ENCODE data around the gene KCNJ9. TPM values are rescaled to one million over a fixed set of nuclear protein-coding genes. Genes with fewer than 3 reads are reported as not detected.
A peak's percentile ranks its signal among the peaks of the same experiment; 100 is the strongest.

The KCNJ9 gene
- polyA plus RNA-seq, 1 donor, result 0.12 TPM

DNA sequence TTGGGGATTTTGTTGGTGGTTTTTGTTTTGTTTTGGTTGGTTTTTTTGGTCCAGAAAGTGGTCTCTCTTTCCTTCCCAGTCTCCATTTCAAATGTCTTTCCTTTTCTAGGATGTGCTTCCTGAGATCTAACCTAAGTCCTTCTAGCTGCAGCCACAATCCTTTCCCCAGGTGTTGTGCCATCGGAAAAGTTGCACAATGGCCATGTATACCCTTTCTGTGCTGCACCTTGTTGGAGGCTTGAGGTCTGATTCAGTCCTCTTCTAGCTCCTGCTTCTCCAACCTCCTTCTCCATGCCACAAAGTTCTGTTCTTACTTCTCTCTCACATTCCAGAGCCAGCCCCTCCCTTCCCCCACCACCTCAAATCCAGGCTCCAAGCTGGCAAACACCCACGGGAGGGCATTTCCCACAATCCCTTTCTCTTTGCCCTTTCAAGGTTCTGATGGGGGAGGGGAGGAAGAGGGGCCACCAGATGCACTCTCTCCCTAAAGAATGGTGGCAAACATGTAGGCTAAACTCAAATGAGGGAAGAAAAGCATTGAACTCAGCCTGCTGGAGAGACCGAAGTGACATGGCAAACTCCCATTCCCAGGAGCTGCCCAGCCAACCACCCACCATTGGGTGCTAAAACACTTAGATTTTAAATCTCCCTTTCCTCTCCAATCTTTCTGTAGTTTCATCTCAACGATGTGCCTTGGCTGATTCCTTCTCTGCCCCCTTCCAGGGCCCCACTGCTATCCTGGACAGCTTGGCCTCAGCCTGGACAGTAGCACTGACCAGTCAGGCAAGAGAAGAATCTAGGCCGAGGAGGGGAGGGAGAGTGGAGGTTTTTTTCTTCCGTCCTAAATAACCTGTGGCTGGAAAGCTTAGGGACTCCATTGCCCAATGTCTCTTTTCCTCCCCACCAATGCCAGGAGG, 14.3 kb upstream of the KCNJ9 start:
- no peak for DNase-seq

DNA sequence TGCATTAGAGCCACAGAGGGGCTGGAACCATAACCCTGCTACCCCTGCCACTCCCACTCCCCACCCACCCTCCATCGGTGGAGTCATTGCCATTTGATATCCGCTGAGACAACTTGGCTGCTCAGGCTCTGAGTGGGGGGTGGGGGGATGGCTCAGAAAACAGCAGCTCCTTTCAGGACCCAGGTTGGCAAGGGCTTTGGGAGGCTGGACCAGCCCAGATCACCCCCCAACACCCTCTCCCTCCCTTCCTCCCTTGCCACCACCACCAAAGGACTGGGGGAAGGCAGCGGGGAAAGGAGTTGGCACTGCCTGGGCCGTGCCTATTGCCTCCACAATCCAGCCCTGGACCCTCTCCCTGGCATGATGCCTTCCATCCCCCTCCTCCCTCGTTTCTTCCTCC, 13.1 kb upstream of the KCNJ9 start:
- DNase-seq, result no peak

DNA sequence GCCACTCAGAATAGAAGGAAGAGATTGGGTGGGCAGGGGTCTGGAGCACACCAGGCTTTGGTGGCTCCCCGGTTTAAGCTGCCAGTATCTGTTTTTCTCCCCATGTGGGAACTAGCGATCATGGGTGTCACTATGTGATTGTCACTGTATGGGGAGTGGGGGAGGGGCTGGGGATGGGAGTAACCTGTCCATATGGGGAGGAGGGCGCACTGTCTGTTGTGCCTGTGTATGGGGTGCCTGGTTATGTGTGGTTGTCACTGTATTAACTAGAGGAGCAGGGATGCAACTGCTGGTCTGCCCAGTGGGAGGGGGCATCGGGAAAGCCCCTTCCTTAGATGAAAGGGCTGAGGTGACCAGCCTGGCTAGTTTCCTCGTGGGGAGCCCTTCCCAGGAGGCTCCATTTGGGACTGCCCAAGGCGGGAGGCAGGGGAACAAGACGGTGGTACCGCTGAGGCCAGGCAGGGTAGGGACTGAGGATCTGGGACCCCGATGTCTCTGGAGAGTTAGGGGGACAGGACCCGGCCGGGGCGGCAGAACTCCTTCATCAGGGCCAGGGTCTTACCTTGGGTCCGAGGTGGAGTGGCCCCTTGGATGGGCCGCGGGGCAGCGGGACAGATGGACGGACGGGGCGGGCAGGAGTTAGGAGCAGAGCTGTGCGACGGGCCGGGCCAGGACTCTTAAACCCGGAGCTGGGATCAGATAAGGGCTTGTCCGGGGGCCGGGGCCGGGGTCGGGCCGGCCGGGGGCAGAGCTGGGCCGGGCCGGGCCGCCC, 11.7 kb upstream of the KCNJ9 start, which contains the start of gene KCNJ10:
Gene KCNJ10, minus strand, starts transcription at position 701 of the 772 bp plus-strand sequence. CDS start 27,628 bp downstream, outside the sequence.
- DNase-seq, result no peak

DNA sequence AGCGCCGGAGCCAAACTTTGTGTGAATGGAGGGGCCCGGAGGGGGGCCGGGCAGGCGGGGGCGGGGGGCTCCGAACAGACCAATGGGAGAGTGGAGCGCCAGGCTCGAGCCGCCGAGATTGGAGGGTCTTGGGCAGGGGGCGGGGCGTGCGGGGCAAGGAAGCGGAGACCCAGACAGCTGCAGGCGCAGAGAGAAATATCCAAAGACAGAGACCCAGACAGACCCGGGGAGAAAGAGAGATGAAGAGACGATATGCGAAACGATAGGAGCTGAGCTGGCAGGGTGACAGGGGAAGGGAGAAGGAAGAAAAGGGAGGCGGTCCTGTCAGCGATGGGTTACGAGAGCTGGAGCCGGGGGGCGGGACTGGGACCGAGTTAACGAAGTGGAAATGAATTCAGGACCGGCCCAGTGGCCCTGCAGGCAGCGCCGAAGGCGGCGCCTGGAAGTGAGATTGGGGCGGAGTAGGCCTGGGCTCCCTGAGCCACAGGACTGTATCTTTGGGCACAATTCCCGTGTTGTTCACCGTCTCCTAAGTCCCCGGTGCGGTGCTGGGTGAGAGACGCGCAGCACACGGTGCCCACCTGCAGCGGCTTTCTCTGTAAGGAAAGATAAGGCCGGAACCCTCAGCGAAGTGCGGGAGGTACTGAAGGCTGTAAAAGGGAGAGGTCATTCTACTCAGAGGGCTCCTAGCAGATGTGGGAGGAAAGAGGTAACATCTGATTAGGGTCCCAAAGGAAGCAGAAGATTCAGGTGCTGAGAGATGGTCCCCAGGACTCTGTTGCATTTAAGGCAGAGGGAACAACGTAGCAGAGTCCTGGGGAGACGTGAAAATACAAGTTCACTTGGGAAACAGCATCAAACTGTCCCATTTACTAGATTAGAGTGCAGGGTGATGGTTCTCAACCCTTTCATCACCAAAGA, 10.8 kb upstream of the KCNJ9 start:
- peak; percentile 61 for DNase-seq

DNA sequence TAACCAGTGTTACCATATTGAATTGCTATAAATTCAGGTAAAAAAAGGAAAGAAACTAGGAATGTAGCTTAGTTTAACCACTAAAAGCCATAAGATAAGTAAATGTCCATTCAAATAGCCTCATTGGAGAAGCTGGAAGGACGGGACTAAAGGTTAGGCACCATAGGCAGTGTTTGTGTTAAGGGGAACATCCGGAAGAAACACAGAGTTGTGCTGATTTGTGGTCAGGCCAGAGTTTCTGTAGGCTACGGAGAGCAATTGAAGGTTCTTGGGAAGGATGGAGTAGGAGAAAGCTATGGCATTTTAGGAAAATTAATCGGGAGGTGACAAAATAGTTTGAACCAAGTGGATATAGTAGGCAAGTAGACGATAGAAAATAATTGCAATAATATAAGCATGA, 10.0 kb upstream of the KCNJ9 start:
- no peak for DNase-seq

DNA sequence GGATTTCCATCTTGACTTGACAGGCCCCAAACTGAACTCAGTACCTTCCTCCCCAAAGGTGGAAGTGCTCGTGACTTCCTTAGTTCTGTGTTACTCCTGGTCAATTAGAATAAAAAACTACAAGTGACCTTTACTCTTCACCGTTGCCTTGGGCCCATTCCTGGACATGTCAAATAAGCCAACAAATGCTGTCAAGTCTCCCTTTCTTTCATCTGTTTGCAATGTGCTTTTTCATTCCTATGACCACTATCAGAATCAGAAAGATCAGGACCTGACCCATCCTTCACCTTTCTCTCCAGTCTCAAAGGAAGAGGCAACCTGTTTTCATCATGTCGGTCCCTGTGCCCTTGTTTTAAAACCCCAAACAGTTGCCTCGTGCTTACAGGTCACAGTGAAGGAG, 6.5 kb upstream of the KCNJ9 start:
- DNase-seq, result no peak

DNA sequence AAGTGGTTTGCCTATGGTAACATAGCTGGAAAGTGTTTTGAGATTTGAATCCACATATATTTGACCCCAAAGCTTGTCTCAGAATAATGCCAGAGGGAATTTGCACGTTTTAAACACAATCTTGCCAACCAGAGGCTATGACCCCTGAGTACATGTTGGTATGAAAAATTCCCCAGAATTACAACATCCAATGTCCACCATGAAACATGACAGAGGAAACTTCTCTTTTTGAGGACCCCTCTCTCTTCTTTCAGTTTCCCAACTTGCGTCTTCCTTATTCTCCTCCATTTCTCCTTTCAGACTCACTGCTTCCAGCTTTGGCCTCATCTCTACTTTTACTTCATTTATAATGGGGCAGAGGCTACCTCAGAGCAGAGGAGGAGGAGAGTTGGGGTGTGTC, 5.5 kb upstream of the KCNJ9 start:
- DNase-seq, result no peak

GRCh38 chr1:160076295-160076694, 5.0 kb upstream of the KCNJ9 start:
- no peak for DNase-seq

- DNase-seq, result no peak
Measured at GRCh38 chr1:160077486-160077885, 3.9 kb upstream of the KCNJ9 start.

GRCh38 chr1:160078512-160079195, 2.7 kb upstream of the KCNJ9 start:
- DNase-seq, result no peak

DNA sequence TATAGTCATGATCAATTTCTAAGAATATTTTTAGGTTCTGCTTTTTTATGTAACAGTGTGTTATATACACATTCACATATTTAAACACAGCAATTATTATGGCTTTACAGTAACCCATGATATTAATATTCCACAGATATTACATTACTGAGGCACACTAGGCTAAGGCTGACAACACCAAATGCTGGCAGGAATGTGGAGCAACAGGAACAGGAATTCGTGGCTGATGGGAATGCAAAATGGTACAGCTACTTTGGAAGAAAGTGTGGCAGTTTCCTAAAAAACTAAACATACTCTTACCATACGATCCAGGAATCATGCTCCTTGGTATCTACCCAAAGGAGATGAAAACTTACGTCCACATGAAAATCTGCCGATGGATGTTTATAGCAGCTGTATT, 1.9 kb upstream of the KCNJ9 start:
- no peak for DNase-seq

GRCh38 chr1:160080381-160081100, 797 bp upstream of the KCNJ9 start:
- DNase-seq, result no peak

DNA sequence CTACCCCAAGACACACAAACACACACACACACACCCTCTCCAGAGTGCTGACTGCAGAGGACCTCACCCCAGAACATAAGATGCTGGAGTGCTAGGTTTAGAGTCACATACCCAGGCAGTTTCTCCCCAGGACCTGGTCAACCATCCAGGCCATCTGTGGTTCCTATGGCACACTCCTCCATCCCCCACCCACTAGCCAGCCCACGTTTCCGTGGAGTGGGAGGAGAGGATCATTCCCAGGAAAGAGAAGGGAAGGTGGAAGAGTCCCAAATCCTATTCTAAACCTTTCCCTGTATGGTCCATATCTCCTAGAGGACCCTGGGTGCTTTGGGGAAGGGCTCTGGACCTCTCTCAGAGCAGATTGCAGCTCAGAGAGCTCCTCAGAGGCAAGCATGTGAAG, 1.1 kb downstream of the KCNJ9 start:
- DNase-seq, result no peak

GRCh38 chr1:160082926-160083325, 1.6 kb downstream of the KCNJ9 start:
- no peak for DNase-seq

- DNase-seq, result peak; percentile 74
Measured at GRCh38 chr1:160083968-160084770, 2.8 kb downstream of the KCNJ9 start.

DNA sequence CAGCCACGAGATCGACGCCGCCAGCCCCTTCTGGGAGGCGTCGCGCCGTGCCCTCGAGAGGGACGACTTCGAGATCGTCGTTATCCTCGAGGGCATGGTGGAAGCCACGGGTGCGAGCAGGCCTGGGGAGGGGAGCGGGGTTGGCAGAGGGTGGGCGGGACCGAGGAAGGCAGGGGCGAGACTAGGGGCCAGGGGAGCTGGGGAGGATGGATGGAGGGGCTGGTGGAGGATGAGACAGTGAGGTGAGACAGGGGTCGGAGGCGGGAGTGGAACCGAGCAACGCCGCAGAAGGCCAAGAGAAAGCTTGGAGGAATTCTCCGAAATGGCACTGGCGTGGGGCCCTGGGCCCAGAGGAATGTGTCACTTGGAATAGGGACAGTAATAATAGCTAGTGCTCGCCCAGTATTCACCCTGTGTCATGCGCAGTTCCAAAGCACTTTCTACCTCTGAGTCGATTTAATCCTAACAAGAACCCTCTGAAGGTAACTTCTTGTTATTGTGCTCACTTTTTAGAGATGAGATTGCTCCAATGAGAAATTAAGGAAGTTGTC, 3.5 kb downstream of the KCNJ9 start:
- DNase-seq, result no peak

DNA sequence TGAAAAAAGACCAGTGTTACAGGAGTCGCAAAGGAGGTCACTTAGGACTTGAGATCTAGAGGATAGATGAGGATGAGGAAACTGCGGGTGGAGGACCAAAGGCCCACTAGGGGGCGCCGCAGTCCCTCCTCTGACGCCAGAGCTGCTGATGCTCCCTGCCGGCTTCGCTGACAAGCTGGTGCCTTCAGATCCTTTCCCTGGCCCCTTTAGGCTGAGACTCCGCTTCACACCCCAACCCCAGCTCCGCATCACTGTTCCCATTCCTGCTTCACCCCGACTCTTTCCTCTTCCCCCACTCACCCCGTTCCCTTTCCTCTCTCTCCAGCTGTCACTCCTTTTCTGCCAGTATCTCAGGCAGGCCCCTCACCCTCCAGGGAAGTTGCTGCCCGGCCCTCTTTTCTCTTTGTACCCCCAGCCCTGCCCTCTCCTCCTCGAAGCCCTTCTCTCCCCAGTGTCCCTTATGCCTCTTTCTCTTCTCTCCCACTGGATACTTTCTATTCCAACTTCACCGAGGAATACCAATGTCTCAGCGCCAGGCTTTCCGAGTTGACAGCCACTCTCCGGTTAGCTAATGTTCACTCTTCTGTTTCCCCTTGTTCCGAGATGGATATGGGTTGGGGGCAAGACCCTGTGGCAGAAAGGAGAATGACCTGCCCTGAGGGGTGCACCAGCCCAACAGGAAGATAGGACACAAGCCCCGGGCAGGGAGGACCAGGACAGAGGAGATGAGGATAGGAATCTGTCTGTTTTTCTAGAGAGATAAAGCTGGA, 4.5 kb downstream of the KCNJ9 start:
- no peak for DNase-seq

DNA sequence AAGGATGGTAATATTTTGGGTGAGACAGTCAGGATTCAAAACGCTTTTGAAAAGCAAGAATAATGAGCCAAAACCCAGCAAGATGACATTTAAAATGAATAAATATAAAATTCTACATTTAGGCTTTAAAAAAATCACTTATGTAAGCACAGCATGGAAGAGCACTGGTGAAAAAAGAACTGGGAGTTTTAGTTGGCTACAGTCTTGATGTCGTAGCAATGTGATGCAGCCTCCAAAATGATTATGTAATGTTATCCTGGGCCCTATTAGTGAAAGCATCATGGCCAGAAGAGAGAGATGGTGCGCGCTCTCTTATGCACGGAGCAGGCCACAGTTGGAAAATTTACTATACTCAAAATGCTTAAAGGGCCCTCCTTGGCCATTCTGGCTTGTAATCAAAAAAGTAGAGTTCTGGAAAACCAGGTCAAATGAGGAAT, 5.1 kb downstream of the KCNJ9 start:
- DNase-seq, result no peak
